SH-SY5Y (cell line): ENCODE measurements around the gene ZFP57.

Experiments used
- GATA2 ChIP-seq: IDR thresholded peaks from 2 replicates; pipeline ENCODE4 v1.6.1; 2011; ENCODE audit warnings: mild to moderate bottlenecking, low read depth, low read length
- GATA3 ChIP-seq: IDR thresholded peaks from 2 replicates; pipeline ENCODE4 v1.6.1; 2011; ENCODE audit warnings: low read depth, mild to moderate bottlenecking, low read length, moderate library complexity

The ZFP57 gene

GRCh38 chr6:29709188-29709587, 28.2 kb upstream of the ZFP57 start:
- TF ChIP-seq GATA2 (no peak), GATA3 (no peak)

GRCh38 chr6:29708432-29709179, 27.7 kb upstream of the ZFP57 start:
- TF ChIP-seq GATA3 (no peak), GATA2 (no peak)

- no peak for TF ChIP-seq GATA2
Measured at GRCh38 chr6:29705389-29706231, 24.7 kb upstream of the ZFP57 start.

GRCh38 chr6:29702519-29703103, 21.7 kb upstream of the ZFP57 start:
- TF ChIP-seq GATA2 (no peak), GATA3 (no peak)

GRCh38 chr6:29696147-29697125, 15.5 kb upstream of the ZFP57 start:
- no peak for TF ChIP-seq GATA3
- no peak for TF ChIP-seq GATA2

GRCh38 chr6:29694637-29695036, 13.7 kb upstream of the ZFP57 start:
- TF ChIP-seq GATA2 (no peak), GATA3 (no peak)

GRCh38 chr6:29685718-29686326, 4.9 kb upstream of the ZFP57 start:
- TF ChIP-seq GATA2 (no peak), GATA3 (no peak)

GRCh38 chr6:29681811-29682210, 859 bp upstream of the ZFP57 start:
- TF ChIP-seq GATA2 (no peak), GATA3 (no peak)

GRCh38 chr6:29680416-29680815, 536 bp downstream of the ZFP57 start:
- no peak for TF ChIP-seq GATA3
- no peak for TF ChIP-seq GATA2

- TF ChIP-seq GATA2 (no peak), GATA3 (no peak)
Measured at GRCh38 chr6:29679962-29680361, 990 bp downstream of the ZFP57 start.

- TF ChIP-seq GATA2: no peak
- no peak for TF ChIP-seq GATA3
Measured at GRCh38 chr6:29678114-29678513, 2.8 kb downstream of the ZFP57 start.

- TF ChIP-seq GATA2: no peak
- no peak for TF ChIP-seq GATA3
Measured at GRCh38 chr6:29676981-29677601, 3.9 kb downstream of the ZFP57 start.

- no peak for TF ChIP-seq GATA2
- no peak for TF ChIP-seq GATA3
Measured at GRCh38 chr6:29675561-29675960, 5.4 kb downstream of the ZFP57 start.
